Keratinocyte (primary cell): ENCODE data around the gene TAC1. TPM values are rescaled to one million over a fixed set of nuclear protein-coding genes. Genes with fewer than 3 reads are reported as not detected.

ENCODE experiments used
- polyA plus RNA-seq, 5 experiments: library from polyadenylated mRNA; depleted of rRNA in 3 of 5; stranded (reverse) in 3 of 5; stranded (forward) in 1 of 5; unstranded in 1 of 5; fragments of >200 nt; gene quantifications; 1 replicate in 1 of 5; 2 replicates in 3 of 5; 3 replicates in 1 of 5; pipeline versions ENCODE4 v1.2.1 to v1.2.3, GENCODE V29; 2011 to 2012; ENCODE audit warnings: missing spikeins in 2 of 5, low read depth in 1 of 5, low replicate concordance in 1 of 5

The TAC1 gene
- polyA plus RNA-seq, 1 donor (not counting 4 experiments of a cell fraction or from before 2014, with no cell fraction given), result not detected

Other genes with a start within 250 kb of the TAC1 start
- 9.7 to 24.3 TPM (median 20.4 TPM) in 3 replicates for gene ASNS, start 140.3 kb downstream of the TAC1 start, polyA plus RNA-seq